ENCODE results near the gene CROCC2. TPM values are rescaled to one million over a fixed set of nuclear protein-coding genes. Genes with fewer than 3 reads are reported as not detected.

Gene CROCC2
- total and polyA plus RNA-seq, 2 of the 13 experiments (the other 11 are each of a cell fraction or from before 2014, with no cell fraction given): not detected

- TF ChIP-seq EHMT2 (IDR thresholded peaks at IDR 0.05; ENCODE audit: borderline replicate concordance, low read depth, low read length) (no peak), ESRRA (CRISPR knock-in tag; IDR thresholded peaks at IDR 0.05; ENCODE audit: low read depth) (no peak), ZNF230 (CRISPR knock-in tag; IDR thresholded peaks at IDR 0.05) (no peak), ZSCAN21 (CRISPR knock-in tag; IDR thresholded peaks at IDR 0.05; ENCODE audit: borderline replicate concordance) (no peak; the same call in 1 of the 2 replicates), BCL6 (CRISPR knock-in tag; IDR thresholded peaks at IDR 0.05) (peak; percentile 24; the same call in 1 of the 2 replicates), ZNF790 (CRISPR knock-in tag; IDR thresholded peaks at IDR 0.05; ENCODE audit: borderline replicate concordance) (0 out of 2 replicates have a peak, but pooled peaks have one; percentile 44), ZNF570 (CRISPR knock-in tag; IDR thresholded peaks at IDR 0.05; ENCODE audit: borderline replicate concordance) (no peak), CREBL2 (CRISPR knock-in tag; IDR thresholded peaks at IDR 0.05; ENCODE audit: borderline replicate concordance) (no peak), RBM22 (optimal IDR thresholded peaks at IDR 0.05; ENCODE audit: low read length) (no peak), ZNF446 (CRISPR knock-in tag; IDR thresholded peaks at IDR 0.05) (0 out of 2 replicates have a peak, but pooled peaks have one; percentile 32), EED (CRISPR knock-in tag; IDR thresholded peaks at IDR 0.05) (no peak), MIER2 (CRISPR knock-in tag; IDR thresholded peaks at IDR 0.05) (no peak), THAP7 (CRISPR knock-in tag; IDR thresholded peaks at IDR 0.05) (peak; percentile 54; the same call in 1 of the 2 replicates), CSRNP1 (CRISPR knock-in tag; IDR thresholded peaks at IDR 0.05) (no peak), TEAD3 (CRISPR knock-in tag; optimal IDR thresholded peaks at IDR 0.05; ENCODE audit: borderline replicate concordance) (peak; percentile 7), MEIS2 (CRISPR knock-in tag; IDR thresholded peaks at IDR 0.05) (no peak), KLF13 (CRISPR knock-in tag; IDR thresholded peaks at IDR 0.05) (no peak), ZNF687 (CRISPR knock-in tag; IDR thresholded peaks at IDR 0.05) (peak; percentile 53), ZBTB21 (CRISPR knock-in tag; IDR thresholded peaks at IDR 0.05) (no peak), DNMT1 (CRISPR knock-in tag; IDR thresholded peaks at IDR 0.05) (no peak), KLF11 (CRISPR knock-in tag; IDR thresholded peaks at IDR 0.05) (no peak)
These were observed 91.9 kb downstream of the CROCC2 start, which contains the start of gene SNED1 (continued) for GRCh38 chr2:240997856-240998705.

All from HepG2 (cell line).